Measurements from ENCODE around the gene RHBDD1. TPM values are rescaled to one million over a fixed set of nuclear protein-coding genes. Genes with fewer than 3 reads are reported as not detected.

The RHBDD1 gene
- total RNA-seq, 1 donor from 2014 or later = 39.9 TPM

DNA sequence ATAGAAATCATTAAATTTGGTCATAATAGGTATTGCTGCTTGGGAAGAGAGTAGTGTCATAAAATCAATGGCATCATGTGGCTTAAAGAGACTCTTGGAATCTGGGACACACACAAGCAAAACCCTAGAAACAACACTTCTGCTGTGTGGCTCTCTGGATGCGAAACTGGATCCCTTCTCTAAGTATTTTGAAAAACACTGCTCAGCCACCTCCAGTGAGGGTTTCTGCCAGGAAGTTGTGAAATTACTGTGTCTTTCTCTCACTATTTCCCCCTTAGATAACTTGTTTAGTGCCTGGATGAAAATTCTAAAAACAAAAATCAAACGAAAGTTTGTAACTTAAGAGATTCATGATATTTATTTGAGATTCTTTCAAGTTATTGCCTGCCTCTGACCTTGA, 163.8 kb downstream of the RHBDD1 start:
- no peak overlapping the region for H3K4me3 Mint-ChIP-seq
- H3K27ac Mint-ChIP-seq = no peak overlapping the region
- peaks cover 20% of the 10 kb centered on the region for H3K4me1 Mint-ChIP-seq (ENCODE audit: low read depth)
- no peaks in the 10 kb centered on the region for H3K9me3 Mint-ChIP-seq
- intact Hi-C loops (cut with micrococcal nuclease) = no loop called here
- no peak for DNase-seq (ENCODE audit: low spot score)
- H3K36me3 Mint-ChIP-seq (ENCODE audit: low read depth) = peaks cover 23% of the 10 kb centered on the region
- H3K27me3 Mint-ChIP-seq (ENCODE audit: insufficient read depth) = no peaks in the 10 kb centered on the region

DNA sequence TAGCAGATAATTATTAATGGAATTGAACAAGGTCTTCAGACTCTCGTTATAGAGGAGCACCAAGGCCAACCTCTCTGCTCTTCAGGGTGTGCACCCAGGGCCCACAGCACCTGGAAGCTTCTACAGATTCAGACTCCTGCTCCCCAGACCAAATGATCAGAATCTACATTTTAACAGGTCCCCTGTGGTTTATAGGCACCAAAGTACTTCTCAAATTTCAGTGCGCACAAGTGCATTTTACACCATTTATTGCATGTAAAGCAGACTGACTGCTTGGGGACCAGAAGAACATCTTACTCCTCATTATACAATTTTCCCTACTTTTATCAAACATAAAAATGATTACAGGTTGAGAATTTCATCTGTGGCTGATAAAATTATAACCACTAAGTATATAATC, 164.3 kb downstream of the RHBDD1 start:
- Mint-ChIP-seq H3K36me3 (ENCODE audit: low read depth) (peaks cover 20% of the 10 kb centered on the region), H3K4me3 (no peak overlapping the region), H3K27me3 (ENCODE audit: insufficient read depth) (no peaks in the 10 kb centered on the region), H3K9me3 (no peaks in the 10 kb centered on the region), H3K27ac (no peak overlapping the region), H3K4me1 (ENCODE audit: low read depth) (peaks cover 17% of the 10 kb centered on the region)
- no peak for DNase-seq (ENCODE audit: low spot score)
- intact Hi-C loops (cut with micrococcal nuclease) = no loop called here

DNA sequence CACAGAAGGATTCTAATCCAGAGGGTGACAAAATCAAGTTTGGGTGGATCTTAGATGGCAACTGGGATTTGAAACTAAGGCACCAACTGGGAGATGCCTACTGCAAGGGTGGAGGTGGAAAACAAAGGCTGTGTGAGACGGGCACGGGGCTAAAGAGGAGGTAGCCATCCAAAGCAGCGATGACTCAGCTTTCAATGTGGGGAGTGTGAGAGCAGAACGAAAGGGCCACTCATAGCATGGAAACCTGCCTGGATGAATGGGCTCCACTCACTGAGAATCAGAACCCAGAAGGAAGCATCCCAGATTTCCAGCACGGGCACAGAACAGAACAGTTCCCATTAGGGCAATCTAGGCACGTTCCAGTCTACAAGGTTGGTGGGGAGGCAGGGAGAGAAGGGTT, 168.6 kb downstream of the RHBDD1 start:
- peaks cover 4% of the 10 kb centered on the region for H3K36me3 Mint-ChIP-seq (ENCODE audit: low read depth)
- peaks cover 7% of the 10 kb centered on the region for H3K4me1 Mint-ChIP-seq (ENCODE audit: low read depth)
- no peak overlapping the region for H3K27ac Mint-ChIP-seq
- intact Hi-C loops (cut with micrococcal nuclease) = no loop called here
- DNase-seq (ENCODE audit: low spot score) = no peak
- H3K4me3 Mint-ChIP-seq = no peak overlapping the region
- H3K27me3 Mint-ChIP-seq (ENCODE audit: insufficient read depth) = no peaks in the 10 kb centered on the region
- H3K9me3 Mint-ChIP-seq = no peaks in the 10 kb centered on the region

DNA sequence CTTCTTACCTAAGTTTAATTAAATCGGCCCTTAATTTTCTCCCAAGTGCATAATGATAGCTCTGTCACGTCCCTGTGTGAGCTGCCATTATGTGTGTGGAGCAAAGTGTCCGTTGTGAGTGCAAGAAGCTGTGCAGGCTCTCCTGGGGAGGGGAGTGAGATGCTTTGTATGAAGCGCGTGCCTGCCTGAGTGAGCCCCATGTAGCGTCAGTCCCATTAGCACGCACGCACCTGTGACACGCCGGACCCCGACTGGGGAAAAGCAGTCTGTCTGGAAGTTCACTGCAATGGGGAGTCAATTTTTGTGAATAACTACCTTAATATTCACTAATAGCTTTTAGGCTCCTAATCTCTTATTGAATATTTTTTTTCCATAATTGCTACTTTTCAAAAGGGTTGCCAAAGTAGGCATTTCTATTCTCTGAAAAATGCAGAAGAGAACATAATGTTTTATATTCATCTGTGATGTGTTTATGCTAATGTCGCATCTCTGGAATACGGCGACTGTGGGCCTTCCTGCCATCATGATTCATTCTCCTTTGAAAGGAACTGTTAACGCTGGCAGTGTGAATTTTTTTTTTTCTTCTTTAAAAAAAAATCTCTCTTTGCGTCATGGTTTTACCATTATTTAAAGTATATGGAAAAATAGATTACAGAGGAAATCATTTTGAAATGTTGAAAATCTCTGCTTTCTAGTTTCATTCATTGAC, 170.5 kb downstream of the RHBDD1 start:
- no peaks in the 10 kb centered on the region for H3K9me3 Mint-ChIP-seq
- intact Hi-C loops (cut with micrococcal nuclease) = no loop called here
- no peaks in the 10 kb centered on the region for H3K27me3 Mint-ChIP-seq (ENCODE audit: insufficient read depth)
- H3K36me3 Mint-ChIP-seq (ENCODE audit: low read depth) = no peaks in the 10 kb centered on the region
- DNase-seq (ENCODE audit: low spot score) = no peak
- H3K4me3 Mint-ChIP-seq = no peak overlapping the region
- H3K27ac Mint-ChIP-seq = no peak overlapping the region
- H3K4me1 Mint-ChIP-seq (ENCODE audit: low read depth) = no peaks in the 10 kb centered on the region

DNA sequence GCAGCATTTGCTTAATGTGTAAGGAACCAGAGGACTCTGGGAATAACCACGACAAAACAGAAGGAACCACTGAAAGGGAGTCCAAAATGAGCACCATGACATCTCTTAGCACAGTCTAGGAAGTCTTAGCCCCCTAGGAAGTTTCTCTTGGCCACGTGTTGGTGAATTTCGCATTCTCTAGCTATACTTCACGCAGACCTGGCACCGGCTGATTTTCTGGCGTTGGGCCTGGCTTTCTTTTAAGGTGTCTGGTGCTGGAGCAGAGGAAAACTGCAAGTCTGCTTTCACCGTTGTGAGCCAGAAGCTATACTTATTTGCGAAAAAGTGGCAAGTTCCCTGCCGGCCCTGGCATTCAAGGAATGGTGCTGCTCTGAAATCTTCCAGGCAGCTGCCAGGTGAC, 171.3 kb downstream of the RHBDD1 start:
- Mint-ChIP-seq H3K9me3 (no peaks in the 10 kb centered on the region), H3K27ac (no peak overlapping the region), H3K36me3 (ENCODE audit: low read depth) (no peaks in the 10 kb centered on the region), H3K4me1 (ENCODE audit: low read depth) (no peaks in the 10 kb centered on the region), H3K4me3 (no peak overlapping the region), H3K27me3 (ENCODE audit: insufficient read depth) (no peaks in the 10 kb centered on the region)
- intact Hi-C loops (cut with micrococcal nuclease) = no loop called here
- DNase-seq (ENCODE audit: low spot score) = no peak

DNA sequence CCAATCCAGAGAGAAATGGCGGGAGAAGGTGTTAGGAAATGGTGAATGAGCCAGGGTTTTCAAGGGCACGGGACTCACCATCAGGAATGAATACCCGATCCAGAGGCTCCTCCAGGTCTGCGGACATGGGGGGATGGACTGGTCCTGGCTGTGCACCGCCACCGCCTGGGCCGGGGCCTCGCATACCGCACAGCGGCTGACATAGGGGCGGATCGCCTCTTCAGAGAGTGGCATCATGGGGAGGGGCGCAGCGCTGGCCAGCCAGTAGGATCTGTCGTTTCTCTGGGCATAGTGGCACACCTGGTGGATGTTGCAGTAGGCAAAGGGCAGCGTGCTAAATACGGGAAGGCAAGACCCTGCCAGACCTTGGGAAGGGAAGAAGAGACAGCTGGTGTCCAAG, 172.1 kb downstream of the RHBDD1 start:
- no peak for DNase-seq (ENCODE audit: low spot score)
- no peaks in the 10 kb centered on the region for H3K36me3 Mint-ChIP-seq (ENCODE audit: low read depth)
- no peak overlapping the region for H3K4me3 Mint-ChIP-seq
- H3K27ac Mint-ChIP-seq = no peak overlapping the region
- intact Hi-C loops (cut with micrococcal nuclease) = no loop called here
- no peaks in the 10 kb centered on the region for H3K4me1 Mint-ChIP-seq (ENCODE audit: low read depth)
- no peaks in the 10 kb centered on the region for H3K27me3 Mint-ChIP-seq (ENCODE audit: insufficient read depth)
- H3K9me3 Mint-ChIP-seq = no peaks in the 10 kb centered on the region

DNA sequence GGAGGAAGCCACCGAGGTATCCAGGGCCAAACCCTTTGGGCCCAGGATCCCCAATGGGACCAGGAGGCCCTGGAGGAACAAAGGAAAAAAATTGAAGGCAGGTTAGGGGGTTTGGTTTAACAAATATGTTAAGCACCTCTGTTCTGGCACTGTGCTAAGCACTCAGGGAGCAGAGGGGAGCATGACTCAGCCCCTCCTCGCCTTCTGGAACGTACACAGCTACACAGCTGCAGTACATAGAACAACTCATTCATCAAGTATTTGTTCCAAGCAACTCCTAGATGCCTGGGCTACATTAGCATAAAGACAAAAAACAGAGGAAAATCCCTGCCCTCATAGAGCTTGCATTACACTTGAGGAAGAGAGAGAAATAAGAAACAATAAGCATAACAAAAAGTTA, 174.6 kb downstream of the RHBDD1 start:
- H3K4me3 Mint-ChIP-seq = no peak overlapping the region
- no peaks in the 10 kb centered on the region for H3K36me3 Mint-ChIP-seq (ENCODE audit: low read depth)
- intact Hi-C loops (cut with micrococcal nuclease) = no loop called here
- H3K9me3 Mint-ChIP-seq = no peaks in the 10 kb centered on the region
- H3K4me1 Mint-ChIP-seq (ENCODE audit: low read depth) = no peaks in the 10 kb centered on the region
- H3K27me3 Mint-ChIP-seq (ENCODE audit: insufficient read depth) = no peaks in the 10 kb centered on the region
- no peak overlapping the region for H3K27ac Mint-ChIP-seq
- no peak for DNase-seq (ENCODE audit: low spot score)

DNA sequence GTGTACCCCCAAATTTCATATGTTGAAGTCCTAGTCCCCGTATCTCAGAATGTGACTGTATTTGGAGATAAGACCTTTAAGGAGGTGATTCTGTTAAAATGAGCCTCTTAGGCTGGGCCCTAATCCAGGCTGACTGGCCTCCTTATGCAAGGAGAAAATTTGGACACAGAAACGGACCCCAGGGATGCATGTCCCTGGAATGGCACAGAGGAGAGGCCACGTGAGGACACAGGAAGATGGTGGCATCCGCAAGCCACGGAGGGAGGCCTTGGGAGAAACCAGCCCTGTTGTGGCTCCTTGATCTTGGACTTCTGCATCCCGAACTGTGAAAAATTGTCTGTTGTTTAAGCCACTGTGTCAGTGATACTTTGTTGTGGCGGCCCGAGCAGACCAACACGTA, 177.5 kb downstream of the RHBDD1 start:
- no peaks in the 10 kb centered on the region for H3K36me3 Mint-ChIP-seq (ENCODE audit: low read depth)
- H3K27ac Mint-ChIP-seq = no peak overlapping the region
- H3K4me3 Mint-ChIP-seq = no peak overlapping the region

DNA sequence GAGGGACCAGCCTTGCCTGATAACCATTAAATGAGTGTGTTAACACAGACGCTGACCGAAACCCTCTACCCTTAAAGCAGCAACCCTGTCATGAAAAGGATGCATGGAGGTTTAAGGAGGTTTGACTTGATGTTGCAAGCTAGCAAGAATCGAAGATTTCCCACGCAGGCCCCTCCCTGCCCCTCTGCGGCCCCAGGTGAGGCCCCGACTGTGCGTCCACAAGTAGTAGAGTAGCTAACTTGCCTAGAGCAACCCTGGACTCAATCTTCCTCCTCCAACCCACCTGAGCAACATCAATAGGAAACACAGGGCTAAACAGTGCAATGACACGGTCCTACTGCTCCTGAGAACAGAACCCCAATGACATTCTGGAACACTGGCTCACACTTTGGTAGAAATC, 178.0 kb downstream of the RHBDD1 start:
- Mint-ChIP-seq H3K36me3 (ENCODE audit: low read depth) (no peaks in the 10 kb centered on the region), H3K4me1 (ENCODE audit: low read depth) (no peaks in the 10 kb centered on the region), H3K9me3 (no peaks in the 10 kb centered on the region), H3K4me3 (no peak overlapping the region), H3K27ac (no peak overlapping the region), H3K27me3 (ENCODE audit: insufficient read depth) (no peaks in the 10 kb centered on the region)
- intact Hi-C loops (cut with micrococcal nuclease) = no loop called here
- DNase-seq (ENCODE audit: low spot score) = no peak

More for the DNA sequence above, 177.5 kb downstream of the RHBDD1 start:
- no peaks in the 10 kb centered on the region for H3K4me1 Mint-ChIP-seq (ENCODE audit: low read depth)
- no peak for DNase-seq (ENCODE audit: low spot score)
- intact Hi-C loops (cut with micrococcal nuclease) = no loop called here
- no peaks in the 10 kb centered on the region for H3K9me3 Mint-ChIP-seq
- H3K27me3 Mint-ChIP-seq (ENCODE audit: insufficient read depth) = no peaks in the 10 kb centered on the region

DNA sequence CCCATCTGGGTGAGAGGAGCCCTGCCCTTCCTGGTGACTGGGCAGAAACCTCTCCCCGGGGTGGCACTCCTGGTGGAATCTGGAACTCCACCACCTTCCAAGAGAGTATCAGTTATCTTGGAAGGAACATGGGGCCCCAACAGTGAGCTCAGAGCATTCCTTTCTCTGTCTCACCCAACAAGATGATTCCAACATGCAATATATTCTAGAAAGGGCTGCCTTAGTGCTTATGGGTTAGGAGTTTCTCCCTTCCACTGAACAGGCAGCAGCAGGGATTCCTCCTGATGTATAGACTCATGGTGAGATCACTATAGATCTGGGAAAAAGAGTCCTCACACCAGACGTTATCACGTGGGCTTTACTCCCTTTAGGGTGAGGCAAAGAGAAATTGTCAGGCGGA, 181.0 kb downstream of the RHBDD1 start:
- Mint-ChIP-seq H3K27me3 (ENCODE audit: insufficient read depth) (no peaks in the 10 kb centered on the region), H3K36me3 (ENCODE audit: low read depth) (no peaks in the 10 kb centered on the region), H3K27ac (no peak overlapping the region), H3K4me1 (ENCODE audit: low read depth) (no peaks in the 10 kb centered on the region), H3K9me3 (no peaks in the 10 kb centered on the region), H3K4me3 (no peak overlapping the region)
- intact Hi-C loops (cut with micrococcal nuclease) = no loop called here
- no peak for DNase-seq (ENCODE audit: low spot score)

DNA sequence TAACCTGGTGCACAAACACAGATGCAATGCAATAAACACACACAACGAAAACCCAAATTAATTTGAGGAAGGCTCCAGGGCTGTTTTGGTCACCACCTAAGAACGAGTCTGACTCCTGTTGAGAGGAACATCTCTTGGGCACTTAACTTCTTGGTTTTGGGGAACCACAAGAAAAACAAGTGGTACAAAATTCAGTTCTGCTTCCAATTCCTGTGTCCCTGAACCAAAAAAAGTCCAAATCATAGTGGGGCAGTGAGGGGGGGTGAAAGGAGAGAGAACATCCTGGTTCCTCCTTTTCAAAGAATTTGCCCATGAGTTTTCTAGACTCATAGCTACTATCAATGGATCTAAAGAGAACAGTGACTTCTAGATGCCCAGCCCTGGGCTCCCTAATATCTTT, 184.6 kb downstream of the RHBDD1 start:
- Mint-ChIP-seq H3K36me3 (ENCODE audit: low read depth) (no peaks in the 10 kb centered on the region), H3K4me3 (no peak overlapping the region), H3K4me1 (ENCODE audit: low read depth) (no peaks in the 10 kb centered on the region), H3K27ac (no peak overlapping the region), H3K27me3 (ENCODE audit: insufficient read depth) (no peaks in the 10 kb centered on the region), H3K9me3 (no peaks in the 10 kb centered on the region)
- intact Hi-C loops (cut with micrococcal nuclease) = no loop called here
- no peak for DNase-seq (ENCODE audit: low spot score)

DNA sequence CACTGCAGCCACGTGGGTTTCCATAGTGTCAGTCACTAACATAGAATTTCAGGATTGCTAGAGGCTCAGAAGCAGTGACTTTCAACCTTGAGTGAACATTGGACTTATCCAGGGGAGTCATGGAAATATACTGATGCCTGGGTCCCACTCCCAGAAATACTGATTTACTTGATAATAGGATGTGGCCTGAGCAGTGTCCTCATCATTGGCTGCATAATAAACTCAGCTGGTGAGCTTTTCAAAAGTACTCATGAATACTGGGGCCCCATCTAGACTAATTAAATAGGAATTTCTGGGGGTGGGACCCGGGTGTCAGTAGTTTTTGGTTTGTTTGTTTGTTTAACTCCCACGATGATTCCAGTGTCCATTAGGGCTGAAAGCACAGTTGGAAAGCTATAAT, 186.8 kb downstream of the RHBDD1 start:
- H3K4me1 Mint-ChIP-seq (ENCODE audit: low read depth) = no peaks in the 10 kb centered on the region

DNA sequence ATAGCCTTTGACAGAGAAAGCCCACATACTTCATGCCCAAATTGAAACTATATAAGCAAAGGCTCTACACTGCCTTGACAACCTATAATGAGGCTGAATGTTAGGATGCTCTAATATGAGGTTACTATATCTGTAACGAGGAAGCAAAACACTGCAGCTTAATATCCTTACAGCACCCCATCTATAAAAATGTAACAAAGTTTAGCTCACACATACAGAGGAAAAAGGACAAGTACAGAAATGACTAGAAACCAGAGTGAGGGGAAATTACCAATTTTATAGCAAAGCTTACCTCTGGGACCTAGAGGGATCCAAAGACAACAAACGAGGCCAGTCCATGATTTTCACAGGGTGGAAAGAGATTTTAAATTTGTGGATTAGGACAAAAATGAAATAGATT, 189.7 kb downstream of the RHBDD1 start:
- H3K36me3 Mint-ChIP-seq (ENCODE audit: low read depth) = no peaks in the 10 kb centered on the region
- no peak overlapping the region for H3K27ac Mint-ChIP-seq
- DNase-seq (ENCODE audit: low spot score) = no peak
- H3K9me3 Mint-ChIP-seq = no peaks in the 10 kb centered on the region
- H3K27me3 Mint-ChIP-seq (ENCODE audit: insufficient read depth) = peaks cover 3% of the 10 kb centered on the region
- no peak overlapping the region for H3K4me3 Mint-ChIP-seq
- no peaks in the 10 kb centered on the region for H3K4me1 Mint-ChIP-seq (ENCODE audit: low read depth)
- intact Hi-C loops (cut with micrococcal nuclease) = no loop called here

More for the DNA sequence above, 186.8 kb downstream of the RHBDD1 start:
- peaks cover 3% of the 10 kb centered on the region for H3K27me3 Mint-ChIP-seq (ENCODE audit: insufficient read depth)
- H3K4me3 Mint-ChIP-seq = no peak overlapping the region
- no peak for DNase-seq (ENCODE audit: low spot score)
- H3K36me3 Mint-ChIP-seq (ENCODE audit: low read depth) = no peaks in the 10 kb centered on the region
- H3K27ac Mint-ChIP-seq = no peak overlapping the region
- intact Hi-C loops (cut with micrococcal nuclease) = no loop called here
- H3K9me3 Mint-ChIP-seq = no peaks in the 10 kb centered on the region

All from activated T-helper 1 cell treated with anti-CD3 and anti-CD28 coated beads, Interleukin-12 subunit alpha, Interleukin-12 subunit beta, Interleukin-2, Interleukin-4 antibody, amounts not matched to agents 30 ng/mL and 10 ng/mL and 1 ng/mL, durations not matched to agents 14 hours and 24 hours and 36 hours (primary cell).